ENCODE measurements around the gene INO80. TPM values are rescaled to one million over a fixed set of nuclear protein-coding genes. Genes with fewer than 3 reads are reported as not detected.

Gene INO80
- total and polyA plus RNA-seq, 2 donors (not counting 1 experiment from before 2014, with no cell fraction given): 5.7 to 34.0 TPM

DNA sequence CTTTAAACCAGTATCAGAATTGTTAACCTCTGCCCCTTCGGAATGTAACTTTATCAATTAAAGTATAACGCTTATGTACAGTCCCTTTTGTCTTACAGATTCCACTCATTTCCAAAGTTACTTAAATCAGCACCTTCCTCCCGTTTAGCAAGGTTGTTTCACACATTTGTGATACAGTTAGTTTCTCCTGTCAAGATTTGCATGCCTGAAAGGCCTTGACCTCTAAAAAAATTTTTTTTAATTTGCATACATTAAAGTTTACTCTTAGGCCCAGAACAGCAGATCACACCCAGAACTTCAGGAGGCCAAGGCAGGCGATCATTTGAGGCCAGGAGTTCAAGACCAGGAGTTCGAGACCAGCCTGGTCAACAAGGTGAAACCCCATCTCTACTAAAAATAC is 9.1 kb downstream of the INO80 start:
- peaks cover 71% of the 10 kb centered on the region for H3K79me2 ChIP-seq (ENCODE audit: control insufficient read depth, insufficient read depth, low read length)
- no peak overlapping the region for H3K9ac ChIP-seq (ENCODE audit: insufficient read depth, low read length)
- H3K36me3 ChIP-seq (ENCODE audit: control insufficient read depth, insufficient read depth, low read length): no peaks in the 10 kb centered on the region
- H2AFZ ChIP-seq (ENCODE audit: low read length): no peak overlapping the region
- no peaks in the 10 kb centered on the region for H4K20me1 ChIP-seq (ENCODE audit: control insufficient read depth, extremely low read depth, insufficient read depth, low read length)
- H3K27me3 ChIP-seq (ENCODE audit: control insufficient read depth, insufficient read depth, low read length): no peaks in the 10 kb centered on the region
- H3K4me3 ChIP-seq (replicated peaks in 1 of 4; ENCODE audit: control extremely low read depth in 1 of 4, insufficient read depth in 1 of 4, low read depth in 3 of 4, low read length in 4 of 4): no peak overlapping the region
- TF ChIP-seq EZH2 (IDR thresholded peaks at IDR 0.05; ENCODE audit: low read length, missing control alignments): no peak
- TF ChIP-seq, protein P1, sequence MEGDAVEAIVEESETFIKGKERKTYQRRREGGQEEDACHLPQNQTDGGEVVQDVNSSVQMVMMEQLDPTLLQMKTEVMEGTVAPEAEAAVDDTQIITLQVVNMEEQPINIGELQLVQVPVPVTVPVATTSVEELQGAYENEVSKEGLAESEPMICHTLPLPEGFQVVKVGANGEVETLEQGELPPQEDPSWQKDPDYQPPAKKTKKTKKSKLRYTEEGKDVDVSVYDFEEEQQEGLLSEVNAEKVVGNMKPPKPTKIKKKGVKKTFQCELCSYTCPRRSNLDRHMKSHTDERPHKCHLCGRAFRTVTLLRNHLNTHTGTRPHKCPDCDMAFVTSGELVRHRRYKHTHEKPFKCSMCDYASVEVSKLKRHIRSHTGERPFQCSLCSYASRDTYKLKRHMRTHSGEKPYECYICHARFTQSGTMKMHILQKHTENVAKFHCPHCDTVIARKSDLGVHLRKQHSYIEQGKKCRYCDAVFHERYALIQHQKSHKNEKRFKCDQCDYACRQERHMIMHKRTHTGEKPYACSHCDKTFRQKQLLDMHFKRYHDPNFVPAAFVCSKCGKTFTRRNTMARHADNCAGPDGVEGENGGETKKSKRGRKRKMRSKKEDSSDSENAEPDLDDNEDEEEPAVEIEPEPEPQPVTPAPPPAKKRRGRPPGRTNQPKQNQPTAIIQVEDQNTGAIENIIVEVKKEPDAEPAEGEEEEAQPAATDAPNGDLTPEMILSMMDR (conservative IDR thresholded peaks at IDR 0.05 in 1 of 2, IDR thresholded peaks at IDR 0.05 in 1 of 2; ENCODE audit: low read depth in 1 of 2, low read length in 2 of 2): no peak
- no peaks in the 10 kb centered on the region for H3K9me3 ChIP-seq (ENCODE audit: control insufficient read depth, insufficient read depth, low read depth, low read length)
- no peak overlapping the region for H3K4me2 ChIP-seq (ENCODE audit: extremely low read depth, insufficient read depth, low read length)
- DNase-seq (ENCODE audit: low read depth in 2 of 2): no peak
- no peak overlapping the region for H3K27ac ChIP-seq (ENCODE audit: insufficient read depth, low read length)
- peaks cover 2% of the 10 kb centered on the region for H3K4me1 ChIP-seq (ENCODE audit: control insufficient read depth, extremely low read depth, insufficient read depth, low read length)

DNA sequence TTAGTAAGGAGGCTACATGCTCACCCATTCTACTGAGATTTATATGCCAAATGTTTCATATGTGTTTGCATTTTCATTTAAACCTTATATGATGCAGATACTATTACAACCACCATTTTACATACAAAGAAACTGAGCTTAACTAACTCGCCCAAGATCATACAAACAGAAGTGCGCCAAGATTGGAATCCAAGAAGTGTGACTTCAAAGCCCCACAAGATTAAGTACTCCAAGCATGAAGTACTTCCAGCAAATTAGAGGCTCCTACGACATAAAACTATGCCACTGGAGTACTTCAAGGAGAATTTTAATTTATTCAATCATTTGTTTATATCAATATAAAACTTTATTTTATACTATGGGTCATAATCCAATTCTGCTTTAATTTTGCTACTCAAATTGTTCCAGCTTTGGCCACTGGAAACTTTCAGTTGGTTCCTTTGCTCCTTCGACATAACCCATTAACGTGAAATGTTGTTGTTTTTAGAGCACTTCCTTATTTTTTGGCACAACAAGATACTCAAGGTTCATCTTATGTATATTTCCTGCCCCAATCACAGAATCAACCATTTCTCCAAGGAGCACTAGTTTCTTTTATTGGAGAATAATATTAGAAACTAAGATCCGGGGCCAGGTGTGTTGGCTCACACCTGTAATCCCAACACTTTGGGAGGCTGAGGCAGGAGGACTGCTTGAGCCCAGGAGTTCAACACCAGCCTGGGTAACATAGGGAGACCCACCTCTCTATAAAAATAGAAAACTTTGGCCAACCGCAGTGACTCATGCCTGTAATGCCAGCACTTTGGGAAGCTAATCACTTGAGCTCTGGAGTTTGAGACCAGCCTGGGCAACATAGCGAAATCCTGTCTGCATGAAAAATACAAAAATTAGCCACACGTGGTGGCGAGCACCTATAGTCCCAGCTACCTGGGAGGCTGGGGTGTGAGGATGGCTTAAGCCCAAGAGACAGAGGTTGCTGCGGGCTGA is 10.4 kb downstream of the INO80 start:
- TF ChIP-seq, protein P1 (conservative IDR thresholded peaks at IDR 0.05 in 1 of 2, IDR thresholded peaks at IDR 0.05 in 1 of 2; ENCODE audit: low read depth in 1 of 2, low read length in 2 of 2): no peak
- H3K27ac ChIP-seq (ENCODE audit: insufficient read depth, low read length): no peak overlapping the region
- H3K4me2 ChIP-seq (ENCODE audit: extremely low read depth, insufficient read depth, low read length): no peak overlapping the region
- no peak overlapping the region for H3K4me3 ChIP-seq (replicated peaks in 1 of 4; ENCODE audit: control extremely low read depth in 1 of 4, insufficient read depth in 1 of 4, low read depth in 3 of 4, low read length in 4 of 4)
- H2AFZ ChIP-seq (ENCODE audit: low read length): no peak overlapping the region
- peaks cover 2% of the 10 kb centered on the region for H3K4me1 ChIP-seq (ENCODE audit: control insufficient read depth, extremely low read depth, insufficient read depth, low read length)
- H3K79me2 ChIP-seq (ENCODE audit: control insufficient read depth, insufficient read depth, low read length): peaks cover 69% of the 10 kb centered on the region
- no peaks in the 10 kb centered on the region for H3K27me3 ChIP-seq (ENCODE audit: control insufficient read depth, insufficient read depth, low read length)
- H3K9ac ChIP-seq (ENCODE audit: insufficient read depth, low read length): no peak overlapping the region
- no peak for DNase-seq (ENCODE audit: low read depth in 2 of 2)
- H3K9me3 ChIP-seq (ENCODE audit: control insufficient read depth, insufficient read depth, low read depth, low read length): no peaks in the 10 kb centered on the region
- no peaks in the 10 kb centered on the region for H4K20me1 ChIP-seq (ENCODE audit: control insufficient read depth, extremely low read depth, insufficient read depth, low read length)
- H3K36me3 ChIP-seq (ENCODE audit: control insufficient read depth, insufficient read depth, low read length): no peaks in the 10 kb centered on the region

DNA sequence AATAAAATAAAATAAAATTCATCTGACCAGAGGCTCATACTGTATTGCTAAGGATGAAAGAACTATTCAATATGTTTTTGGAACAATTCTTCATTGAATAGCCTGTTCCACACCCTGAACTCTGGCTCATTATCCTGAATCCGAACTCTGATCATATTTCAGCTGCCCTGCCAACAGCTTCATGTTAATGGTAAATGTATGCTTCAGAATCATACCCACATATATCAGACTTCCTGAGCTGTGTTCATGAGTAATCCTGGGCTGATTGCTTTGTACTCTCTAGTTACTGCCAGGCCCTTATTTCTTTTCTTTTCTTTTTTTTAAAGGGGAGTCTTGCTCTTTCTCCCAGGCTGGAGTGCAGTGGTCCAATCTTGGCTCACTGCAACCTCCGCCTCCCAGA is 11.8 kb downstream of the INO80 start:
- Histone ChIP-seq H3K4me2 (ENCODE audit: extremely low read depth, insufficient read depth, low read length) (no peak overlapping the region), H3K27ac (ENCODE audit: insufficient read depth, low read length) (no peak overlapping the region), H3K36me3 (ENCODE audit: control insufficient read depth, insufficient read depth, low read length) (peaks cover 3% of the 10 kb centered on the region), H3K4me1 (ENCODE audit: control insufficient read depth, extremely low read depth, insufficient read depth, low read length) (peaks cover 2% of the 10 kb centered on the region), H3K27me3 (ENCODE audit: control insufficient read depth, insufficient read depth, low read length) (no peaks in the 10 kb centered on the region), H4K20me1 (ENCODE audit: control insufficient read depth, extremely low read depth, insufficient read depth, low read length) (no peaks in the 10 kb centered on the region), H2AFZ (ENCODE audit: low read length) (no peak overlapping the region), H3K4me3 (replicated peaks in 1 of 4; ENCODE audit: control extremely low read depth in 1 of 4, insufficient read depth in 1 of 4, low read depth in 3 of 4, low read length in 4 of 4) (no peak overlapping the region), H3K9me3 (ENCODE audit: control insufficient read depth, insufficient read depth, low read depth, low read length) (no peaks in the 10 kb centered on the region), H3K79me2 (ENCODE audit: control insufficient read depth, insufficient read depth, low read length) (peaks cover 65% of the 10 kb centered on the region), H3K9ac (ENCODE audit: insufficient read depth, low read length) (no peak overlapping the region)
- peak; percentile 80 to 82 for DNase-seq (ENCODE audit: low read depth in 2 of 2)
- TF ChIP-seq, protein P1 (conservative IDR thresholded peaks at IDR 0.05 in 1 of 2, IDR thresholded peaks at IDR 0.05 in 1 of 2; ENCODE audit: low read depth in 1 of 2, low read length in 2 of 2): no peak
- TF ChIP-seq EZH2 (IDR thresholded peaks at IDR 0.05; ENCODE audit: low read length, missing control alignments): no peak

Data from fibroblast of lung (primary cell).